ENCODE data around the gene INPP5A. TPM values are rescaled to one million over a fixed set of nuclear protein-coding genes. Genes with fewer than 3 reads are reported as not detected.

Gene INPP5A
- total and polyA plus RNA-seq, 10 of the 15 experiments (the other 5 are each of a cell fraction or from before 2014, with no cell fraction given), result 0.52 to 15.0 (median 6.3) TPM

DNA sequence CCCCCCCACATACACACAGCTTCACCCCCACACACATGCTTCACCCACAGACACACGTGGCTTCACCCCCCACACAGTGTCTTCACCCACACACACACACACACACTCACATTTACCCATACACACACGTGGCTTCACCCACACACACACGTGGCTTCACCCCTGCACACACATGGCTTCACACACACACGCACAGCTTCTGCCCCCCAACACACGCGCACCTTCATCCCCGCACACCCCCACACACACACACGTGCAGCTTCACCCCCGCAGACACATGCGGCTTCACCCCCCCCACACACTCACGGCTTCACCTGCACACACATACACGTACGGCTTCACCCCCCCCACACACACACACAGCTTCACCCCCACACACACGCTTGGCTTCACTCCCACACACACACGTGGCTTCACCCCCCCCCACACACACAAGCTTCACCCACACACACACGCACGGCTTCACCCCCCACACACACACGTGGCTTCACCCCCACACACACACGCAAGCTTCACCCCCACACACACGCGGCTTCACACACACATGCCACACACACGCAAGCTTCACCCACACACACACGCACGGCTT is 165.9 kb downstream of the INPP5A start:
- POLR2A ChIA-PET, result no interaction called here

More for the DNA sequence above, 165.9 kb downstream of the INPP5A start:
- ATAC-seq (no peak), FAIRE-seq (no peak), DNase-seq (ENCODE audit: low read depth, low spot score) (no peak)
- no peak overlapping the region for H3K27ac ChIP-seq (ENCODE audit: control insufficient read depth, insufficient read depth)
- no peaks in the 10 kb centered on the region for H3K27me3 ChIP-seq (replicated peaks in 1 of 2; ENCODE audit: control insufficient read depth in 2 of 2, insufficient read depth in 2 of 2, low read length in 1 of 2)
- H3K36me3 ChIP-seq (ENCODE audit: control insufficient read depth in 2 of 2, insufficient read depth in 2 of 2, low read length in 1 of 2), result peaks cover 0 to 2% of the 10 kb centered on the region in 2 experiments; a peak in 1 of 4 replicates
- no peaks in the 10 kb centered on the region for H4K20me1 ChIP-seq (ENCODE audit: control insufficient read depth, insufficient read depth)
- H3K9ac ChIP-seq (ENCODE audit: control insufficient read depth, insufficient read depth, low read length), result no peak overlapping the region
- RAD21 ChIA-PET (ENCODE audit: unreplicated experiment), result no interaction called here
- TF ChIP-seq NFIC (IDR thresholded peaks at IDR 0.05; ENCODE audit: low read depth, low read length) (no peak), PKNOX1 (IDR thresholded peaks at IDR 0.05) (no peak), KAT2A (conservative IDR thresholded peaks at IDR 0.05; ENCODE audit: control insufficient read depth, low read depth, low read length) (no peak), BCLAF1 (IDR thresholded peaks at IDR 0.05) (no peak), PML (IDR thresholded peaks at IDR 0.05; ENCODE audit: low read length) (no peak), NFYA (IDR thresholded peaks at IDR 0.05; ENCODE audit: borderline replicate concordance, low read depth, low read length) (no peak), ESRRA (IDR thresholded peaks at IDR 0.05; ENCODE audit: low read length) (no peak), STAT1 (conservative IDR thresholded peaks at IDR 0.05) (no peak), RB1 (IDR thresholded peaks at IDR 0.05; ENCODE audit: borderline replicate concordance) (no peak), POLR2AphosphoS2 (IDR thresholded peaks at IDR 0.05; ENCODE audit: low read depth, low read length) (no peak), EP300 (IDR thresholded peaks at IDR 0.05; ENCODE audit: borderline replicate concordance in 1 of 2, control insufficient read depth in 1 of 2, low read depth in 2 of 2, low read length in 2 of 2) (no peak), TARDBP (IDR thresholded peaks at IDR 0.05; ENCODE audit: borderline replicate concordance) (no peak), POU2F2 (IDR thresholded peaks at IDR 0.05; ENCODE audit: borderline replicate concordance, low read depth, low read length) (no peak), EZH2 (IDR thresholded peaks at IDR 0.05; ENCODE audit: borderline replicate concordance, control insufficient read depth, low read depth, low read length) (no peak)
- TF ChIP-seq, protein P1, sequence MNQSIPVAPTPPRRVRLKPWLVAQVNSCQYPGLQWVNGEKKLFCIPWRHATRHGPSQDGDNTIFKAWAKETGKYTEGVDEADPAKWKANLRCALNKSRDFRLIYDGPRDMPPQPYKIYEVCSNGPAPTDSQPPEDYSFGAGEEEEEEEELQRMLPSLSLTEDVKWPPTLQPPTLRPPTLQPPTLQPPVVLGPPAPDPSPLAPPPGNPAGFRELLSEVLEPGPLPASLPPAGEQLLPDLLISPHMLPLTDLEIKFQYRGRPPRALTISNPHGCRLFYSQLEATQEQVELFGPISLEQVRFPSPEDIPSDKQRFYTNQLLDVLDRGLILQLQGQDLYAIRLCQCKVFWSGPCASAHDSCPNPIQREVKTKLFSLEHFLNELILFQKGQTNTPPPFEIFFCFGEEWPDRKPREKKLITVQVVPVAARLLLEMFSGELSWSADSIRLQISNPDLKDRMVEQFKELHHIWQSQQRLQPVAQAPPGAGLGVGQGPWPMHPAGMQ (IDR thresholded peaks at IDR 0.05; ENCODE audit: borderline replicate concordance), result no peak
- TF ChIP-seq, protein P2, sequence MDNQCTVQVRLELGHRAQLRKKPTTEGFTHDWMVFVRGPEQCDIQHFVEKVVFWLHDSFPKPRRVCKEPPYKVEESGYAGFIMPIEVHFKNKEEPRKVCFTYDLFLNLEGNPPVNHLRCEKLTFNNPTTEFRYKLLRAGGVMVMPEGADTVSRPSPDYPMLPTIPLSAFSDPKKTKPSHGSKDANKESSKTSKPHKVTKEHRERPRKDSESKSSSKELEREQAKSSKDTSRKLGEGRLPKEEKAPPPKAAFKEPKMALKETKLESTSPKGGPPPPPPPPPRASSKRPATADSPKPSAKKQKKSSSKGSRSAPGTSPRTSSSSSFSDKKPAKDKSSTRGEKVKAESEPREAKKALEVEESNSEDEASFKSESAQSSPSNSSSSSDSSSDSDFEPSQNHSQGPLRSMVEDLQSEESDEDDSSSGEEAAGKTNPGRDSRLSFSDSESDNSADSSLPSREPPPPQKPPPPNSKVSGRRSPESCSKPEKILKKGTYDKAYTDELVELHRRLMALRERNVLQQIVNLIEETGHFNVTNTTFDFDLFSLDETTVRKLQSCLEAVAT (IDR thresholded peaks at IDR 0.05), result no peak
- CTCF ChIA-PET, result no interaction called here
- no TSS peak for BruUV-seq (replicated peaks)
- intact Hi-C loops (cut with micrococcal nuclease; ENCODE audit: unreplicated experiment) (no loop called here), in situ Hi-C loops (cut with MboI) (no loop called here)
- H3K9me3 ChIP-seq (replicated peaks; ENCODE audit: control insufficient read depth, insufficient read depth, low read length), result peaks cover 8% of the 10 kb centered on the region; the same call in 1 of the 3 replicates
- no peak overlapping the region for H3K4me3 ChIP-seq
- no peaks in the 10 kb centered on the region for H3K4me1 ChIP-seq (ENCODE audit: control insufficient read depth, insufficient read depth, low read length)
- H2AFZ ChIP-seq (ENCODE audit: control insufficient read depth, low read depth, low read length), result no peak overlapping the region
- SMC1A ChIA-PET (ENCODE audit: uncharacterized antibody, unreplicated experiment), result no interaction called here
- WGBS (ENCODE audit: insufficient coverage, insufficient replicate concordance, low lambda C conversion rate, missing lambda C conversion rate), result 85% methylated on average over 24 of the region's 24 CpGs
- no peaks in the 10 kb centered on the region for H3K79me2 ChIP-seq (ENCODE audit: control insufficient read depth, insufficient read depth, low read length)
- no peak overlapping the region for H3K4me2 ChIP-seq (ENCODE audit: control insufficient read depth, insufficient read depth)

Data from GM12878 (cell line).